Endothelial cell of coronary artery (primary cell): ENCODE data around the gene DNAJB1. TPM values are rescaled to one million over a fixed set of nuclear protein-coding genes. Genes with fewer than 3 reads are reported as not detected.

Source experiments
- total RNA-seq: library from RNA; depleted of rRNA; stranded (reverse); fragments of >200 nt; gene quantifications from 2 replicates; pipeline ENCODE4 v1.2.3, GENCODE V29; 2014

DNAJB1 gene
- total RNA-seq = 36.8 and 45.4 TPM in 2 replicates

DNA sequence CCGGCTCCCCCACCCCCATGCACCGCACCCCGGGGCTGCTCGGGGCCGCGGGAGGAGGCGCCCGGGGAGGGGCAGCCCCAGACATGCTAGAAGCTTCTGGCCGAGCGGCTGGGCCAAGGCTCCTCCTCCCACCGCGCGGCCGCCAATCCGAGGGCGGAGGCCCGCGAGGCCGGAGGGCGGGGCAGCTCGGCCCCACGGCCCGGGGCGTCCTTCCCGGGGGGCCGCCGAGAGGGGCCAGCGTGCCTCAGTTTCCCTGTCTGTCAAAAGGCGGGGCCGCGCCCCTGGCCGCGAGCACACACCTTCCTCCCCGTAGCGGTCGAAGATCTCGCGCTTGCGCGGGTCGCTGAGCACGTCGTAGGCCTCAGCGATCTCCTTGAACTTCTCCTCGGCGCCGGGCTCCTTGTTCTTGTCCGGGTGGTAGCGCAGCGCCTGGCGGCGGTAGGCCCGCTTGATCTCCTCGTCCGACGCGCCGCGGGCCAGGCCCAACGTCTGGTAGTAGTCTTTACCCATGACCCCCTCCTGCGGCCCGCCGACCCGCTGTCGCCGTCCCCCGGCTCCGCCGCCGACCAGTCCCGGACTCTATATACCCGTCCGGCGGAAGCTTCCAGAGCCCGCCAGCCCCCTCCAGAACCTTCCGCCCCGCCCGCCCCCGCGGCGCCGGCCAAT lies at the start of gene DNAJB1:
Gene DNAJB1 (minus strand): TSS at position 558 of the 666 bp plus-strand sequence. CDS start 48 bp downstream, at position 510.

GRCh38 chr19:14529254-14530004 lies 11.2 kb upstream of the DNAJB1 start, which contains the start of gene TECR:
TSS of gene TECR (plus strand) at chr19:14529594. CDS start at chr19:14529697, 103 bp downstream.

DNA sequence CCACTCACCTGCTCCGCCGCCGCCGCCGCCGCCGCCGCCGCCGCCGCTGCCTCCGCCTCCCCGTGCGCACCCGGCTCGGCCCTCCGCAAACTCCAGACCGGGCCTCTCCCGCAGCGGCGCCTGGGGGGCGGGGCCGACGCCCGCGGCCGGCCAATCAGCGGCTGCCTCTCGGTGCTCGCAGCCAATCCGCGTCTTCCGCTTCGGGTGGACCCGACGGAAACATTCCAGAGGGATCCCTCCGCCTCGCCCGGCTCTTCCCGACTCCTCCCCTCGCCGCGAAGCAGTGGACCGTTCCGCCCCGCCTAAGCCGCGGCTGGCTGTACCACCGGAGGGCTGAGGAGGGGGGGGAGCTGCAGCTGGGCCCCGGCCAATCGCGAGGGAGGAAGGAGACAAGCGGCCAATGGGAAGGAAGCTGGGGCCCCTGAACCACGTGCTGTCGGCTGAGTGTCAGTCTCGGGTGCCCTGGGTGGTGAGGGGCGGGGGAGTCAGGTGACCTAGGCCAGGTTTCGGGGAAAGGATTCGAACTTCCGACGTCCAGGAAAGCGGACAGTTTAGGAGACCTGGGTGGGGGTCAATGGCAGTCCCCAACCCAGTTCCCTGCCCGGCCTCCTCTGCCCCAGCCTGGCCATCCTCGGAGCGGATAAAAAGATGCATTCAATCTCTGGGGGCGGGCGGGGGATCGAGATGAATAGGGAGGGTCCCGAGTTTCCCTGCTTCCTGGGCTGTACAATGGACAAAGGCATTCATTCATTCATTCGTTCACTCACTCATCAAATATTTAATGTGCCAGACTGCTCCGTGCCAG lies 22.0 kb downstream of the DNAJB1 start, which contains the start of gene GIPC1:
Gene GIPC1 (minus strand): TSS at position 99 of the 805 bp plus-strand sequence. CDS start 13,151 bp downstream, outside the sequence.

GRCh38 chr19:14475251-14476073 lies 42.7 kb downstream of the DNAJB1 start, which contains the start of gene PTGER1:
TSS of gene PTGER1 (minus strand) at chr19:14475354. CDS start at chr19:14474320, 1,034 bp downstream.

Other genes starting within 250 kb of the DNAJB1 start
- gene ADGRE5, start 137.0 kb downstream of the DNAJB1 start, total RNA-seq = 5.4 and 10.5 TPM in 2 replicates
- 50.0 and 86.0 TPM in 2 replicates for gene DDX39A, start 99.1 kb downstream of the DNAJB1 start, total RNA-seq
- gene PKN1, start 85.1 kb downstream of the DNAJB1 start, total RNA-seq = 263 and 295 TPM in 2 replicates
- gene PTGER1, start 43.0 kb downstream of the DNAJB1 start, total RNA-seq = 0.27 and 0.28 TPM in 2 replicates
- gene GIPC1, start 22.3 kb downstream of the DNAJB1 start, total RNA-seq = 134 and 147 TPM in 2 replicates
- 19.5 and 21.3 TPM in 2 replicates for gene TECR, start 11.2 kb upstream of the DNAJB1 start, total RNA-seq
- 283 and 352 TPM in 2 replicates for gene NDUFB7, start 53.7 kb upstream of the DNAJB1 start, total RNA-seq
- not detected in 2 replicates for gene CLEC17A, start 64.7 kb upstream of the DNAJB1 start, total RNA-seq
- not detected in 2 replicates for gene ADGRE3, start 156.4 kb upstream of the DNAJB1 start, total RNA-seq
- gene ZNF333, start 171.7 kb upstream of the DNAJB1 start, total RNA-seq = 11.2 and 17.7 TPM in 2 replicates